ENCODE data around the gene PICK1. TPM values are rescaled to one million over a fixed set of nuclear protein-coding genes. Genes with fewer than 3 reads are reported as not detected.

PICK1 gene
- total RNA-seq, 1 donor from 2014 or later = 22.9 TPM

DNA sequence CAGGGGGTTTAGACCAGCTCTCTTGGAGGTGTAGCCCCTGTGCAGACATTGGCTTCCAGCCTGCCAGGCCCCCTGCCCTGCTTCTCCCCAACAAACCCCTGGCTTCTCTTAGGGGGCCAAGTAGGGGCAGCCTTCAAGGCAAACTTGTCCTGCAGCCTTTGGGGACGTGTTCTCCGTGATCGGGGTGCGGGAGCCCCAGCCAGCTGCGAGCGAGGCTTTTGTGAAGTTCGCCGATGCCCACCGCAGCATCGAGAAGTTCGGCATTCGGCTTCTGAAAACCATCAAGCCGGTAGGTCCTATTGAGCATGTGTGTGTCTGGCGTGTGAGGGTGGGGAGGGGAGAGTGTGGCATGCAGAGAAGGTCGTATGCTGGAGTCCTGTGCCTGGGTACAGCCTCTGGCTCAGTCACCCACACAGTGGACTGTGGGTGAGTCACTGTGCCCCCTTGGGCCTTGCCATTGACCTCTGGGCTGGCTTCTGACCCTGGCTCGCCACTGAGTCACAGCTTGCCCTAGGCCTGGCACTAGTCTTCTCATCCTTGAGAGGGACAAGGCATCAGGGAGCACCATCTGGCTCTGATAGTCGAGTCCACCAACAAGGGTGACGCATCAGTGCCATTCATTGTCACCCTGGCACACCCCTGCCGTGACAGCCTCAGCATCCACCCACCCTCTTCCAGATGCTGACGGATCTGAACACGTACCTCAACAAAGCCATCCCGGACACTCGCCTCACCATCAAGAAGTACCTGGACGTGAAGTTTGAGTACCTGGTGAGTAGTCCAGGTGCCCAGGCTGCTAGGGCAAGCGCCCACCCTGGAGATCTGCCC lies 15.3 kb downstream of the PICK1 start:
- no peaks in the 10 kb centered on the region for H3K9me3 ChIP-seq (ENCODE audit: insufficient read depth, low read depth, low read length)
- H2AFZ ChIP-seq (ENCODE audit: low read depth, low read length) = no peak overlapping the region
- no peak overlapping the region for H3K4me3 ChIP-seq (ENCODE audit: insufficient read depth, low read depth, low read length)
- no peaks in the 10 kb centered on the region for H3K4me1 ChIP-seq (ENCODE audit: insufficient read depth, low read length)
- H3K27ac Mint-ChIP-seq (ENCODE audit: unreplicated experiment) = no peak overlapping the region
- TF ChIP-seq, protein P1, sequence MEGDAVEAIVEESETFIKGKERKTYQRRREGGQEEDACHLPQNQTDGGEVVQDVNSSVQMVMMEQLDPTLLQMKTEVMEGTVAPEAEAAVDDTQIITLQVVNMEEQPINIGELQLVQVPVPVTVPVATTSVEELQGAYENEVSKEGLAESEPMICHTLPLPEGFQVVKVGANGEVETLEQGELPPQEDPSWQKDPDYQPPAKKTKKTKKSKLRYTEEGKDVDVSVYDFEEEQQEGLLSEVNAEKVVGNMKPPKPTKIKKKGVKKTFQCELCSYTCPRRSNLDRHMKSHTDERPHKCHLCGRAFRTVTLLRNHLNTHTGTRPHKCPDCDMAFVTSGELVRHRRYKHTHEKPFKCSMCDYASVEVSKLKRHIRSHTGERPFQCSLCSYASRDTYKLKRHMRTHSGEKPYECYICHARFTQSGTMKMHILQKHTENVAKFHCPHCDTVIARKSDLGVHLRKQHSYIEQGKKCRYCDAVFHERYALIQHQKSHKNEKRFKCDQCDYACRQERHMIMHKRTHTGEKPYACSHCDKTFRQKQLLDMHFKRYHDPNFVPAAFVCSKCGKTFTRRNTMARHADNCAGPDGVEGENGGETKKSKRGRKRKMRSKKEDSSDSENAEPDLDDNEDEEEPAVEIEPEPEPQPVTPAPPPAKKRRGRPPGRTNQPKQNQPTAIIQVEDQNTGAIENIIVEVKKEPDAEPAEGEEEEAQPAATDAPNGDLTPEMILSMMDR (IDR thresholded peaks at IDR 0.05; ENCODE audit: insufficient read depth, low read depth, low read length) = no peak
- TF ChIP-seq EZH2 (IDR thresholded peaks at IDR 0.05; ENCODE audit: insufficient read depth, low read length) = no peak
- no peaks in the 10 kb centered on the region for H3K27me3 ChIP-seq (ENCODE audit: insufficient read depth, low read length)
- no peaks in the 10 kb centered on the region for H3K9me3 Mint-ChIP-seq (ENCODE audit: unreplicated experiment)
- no peaks in the 10 kb centered on the region for H3K4me1 Mint-ChIP-seq (ENCODE audit: low read depth, unreplicated experiment)
- H3K4me2 ChIP-seq (ENCODE audit: low read length) = no peak overlapping the region
- no peaks in the 10 kb centered on the region for H4K20me1 ChIP-seq (ENCODE audit: insufficient read depth, low read length)
- no peaks in the 10 kb centered on the region for H3K79me2 ChIP-seq (ENCODE audit: insufficient read depth, low read length)
- H3K27ac ChIP-seq (ENCODE audit: low read depth, low read length) = no peak overlapping the region
- DNase-seq (ENCODE audit: low read depth) (no peak), FAIRE-seq (no peak)
- H3K36me3 ChIP-seq (ENCODE audit: insufficient read depth, low read length) = no peaks in the 10 kb centered on the region
- peaks cover 7% of the 10 kb centered on the region for H3K36me3 Mint-ChIP-seq (ENCODE audit: low read depth, unreplicated experiment)
- no peak overlapping the region for H3K9ac ChIP-seq (ENCODE audit: low read length)
- peaks cover 3% of the 10 kb centered on the region for H3K27me3 Mint-ChIP-seq (ENCODE audit: low read depth, unreplicated experiment)
- H3K4me3 Mint-ChIP-seq (ENCODE audit: unreplicated experiment) = no peak overlapping the region

DNA sequence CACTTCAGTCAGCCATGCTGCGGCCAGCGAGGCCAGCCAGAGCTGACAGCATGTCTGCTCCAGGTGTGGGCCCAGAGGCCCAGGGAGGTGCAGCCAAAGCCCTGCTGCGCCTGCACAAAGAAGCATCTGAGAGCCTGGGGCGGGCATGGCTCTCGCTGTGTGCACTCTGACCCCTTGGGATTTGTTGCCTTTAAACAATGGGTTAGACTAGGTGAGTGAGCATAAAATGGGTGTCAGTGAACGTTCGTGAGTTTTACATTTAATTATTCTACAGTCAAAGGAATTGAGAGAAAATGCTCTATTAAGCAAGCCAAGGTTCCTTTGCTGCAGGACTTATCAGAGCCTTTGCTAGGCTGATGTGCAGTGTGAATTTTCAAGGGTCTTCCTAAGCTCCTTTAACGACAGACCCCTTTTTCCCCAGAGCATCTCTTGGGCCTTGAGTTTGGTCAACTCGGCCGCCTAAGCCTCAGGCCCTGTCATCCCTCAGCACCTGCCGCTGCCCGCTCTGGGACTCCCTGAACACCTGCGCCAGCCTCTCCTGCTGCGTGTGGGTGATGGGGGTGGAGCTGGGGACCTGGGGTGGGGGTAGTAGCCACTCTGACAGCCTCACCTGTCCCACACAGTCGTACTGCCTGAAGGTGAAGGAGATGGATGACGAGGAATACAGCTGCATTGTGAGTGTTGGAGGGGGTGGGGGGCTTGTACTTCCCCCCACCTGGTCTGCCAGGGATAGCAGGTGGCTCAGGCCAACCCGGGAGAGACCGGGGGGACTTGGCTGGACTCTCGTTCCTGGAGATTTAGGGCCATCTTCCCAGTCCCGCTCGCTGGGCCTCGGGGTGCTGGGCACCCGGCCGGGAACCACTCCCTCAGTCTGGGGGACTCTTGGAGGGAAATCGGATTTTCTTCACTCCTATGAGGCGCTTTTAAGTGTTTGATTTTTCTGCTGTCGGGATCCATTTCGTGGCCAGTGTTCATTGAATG lies 16.2 kb downstream of the PICK1 start:
- H3K4me2 ChIP-seq (ENCODE audit: low read length) = no peak overlapping the region
- H3K9ac ChIP-seq (ENCODE audit: low read length) = no peak overlapping the region
- no peaks in the 10 kb centered on the region for H3K4me1 ChIP-seq (ENCODE audit: insufficient read depth, low read length)
- no peaks in the 10 kb centered on the region for H3K9me3 Mint-ChIP-seq (ENCODE audit: unreplicated experiment)
- no peaks in the 10 kb centered on the region for H4K20me1 ChIP-seq (ENCODE audit: insufficient read depth, low read length)
- H3K27me3 Mint-ChIP-seq (ENCODE audit: low read depth, unreplicated experiment) = peaks cover 3% of the 10 kb centered on the region
- no peak for TF ChIP-seq EZH2 (IDR thresholded peaks at IDR 0.05; ENCODE audit: insufficient read depth, low read length)
- TF ChIP-seq, protein P1 (IDR thresholded peaks at IDR 0.05; ENCODE audit: insufficient read depth, low read depth, low read length) = no peak
- no peak for DNase-seq (ENCODE audit: low read depth)
- H3K27me3 ChIP-seq (ENCODE audit: insufficient read depth, low read length) = no peaks in the 10 kb centered on the region
- H3K79me2 ChIP-seq (ENCODE audit: insufficient read depth, low read length) = no peaks in the 10 kb centered on the region
- H3K4me1 Mint-ChIP-seq (ENCODE audit: low read depth, unreplicated experiment) = no peaks in the 10 kb centered on the region
- no peaks in the 10 kb centered on the region for H3K36me3 ChIP-seq (ENCODE audit: insufficient read depth, low read length)
- peaks cover 7% of the 10 kb centered on the region for H3K36me3 Mint-ChIP-seq (ENCODE audit: low read depth, unreplicated experiment)
- no peak for FAIRE-seq
- no peak overlapping the region for H3K4me3 ChIP-seq (ENCODE audit: insufficient read depth, low read depth, low read length)
- H3K27ac Mint-ChIP-seq (ENCODE audit: unreplicated experiment) = no peak overlapping the region
- no peak overlapping the region for H3K27ac ChIP-seq (ENCODE audit: low read depth, low read length)
- H2AFZ ChIP-seq (ENCODE audit: low read depth, low read length) = no peak overlapping the region
- no peaks in the 10 kb centered on the region for H3K9me3 ChIP-seq (ENCODE audit: insufficient read depth, low read depth, low read length)
- no peak overlapping the region for H3K4me3 Mint-ChIP-seq (ENCODE audit: unreplicated experiment)

Measured in astrocyte (in vitro differentiated cells and primary cell).